Measurements from ENCODE around the gene PIGC. TPM values are rescaled to one million over a fixed set of nuclear protein-coding genes. Genes with fewer than 3 reads are reported as not detected.

The PIGC gene
- total RNA-seq, 2 donors from 2014 or later, result 24.0 to 24.3 TPM

GRCh38 chr1:172453607-172454006 is 9.7 kb upstream of the PIGC start:
- no peaks in the 10 kb centered on the region for H3K36me3 ChIP-seq (ENCODE audit: control insufficient read depth, insufficient read depth, low read length)
- H3K9me3 Mint-ChIP-seq, result no peaks in the 10 kb centered on the region
- WGBS, 2 experiments (ENCODE audit: insufficient coverage in 1 of 2, insufficient read length in 1 of 2), result 100% methylated on average over 1 of the region's 1 CpG; no CpG with 5 or more reads in 1 of the 2 experiments
- H3K27me3 Mint-ChIP-seq (ENCODE audit: insufficient read depth), result peaks cover 3% of the 10 kb centered on the region
- no peak overlapping the region for H3K4me3 ChIP-seq (ENCODE audit: low read length)
- TF ChIP-seq CTCF (conservative IDR thresholded peaks at IDR 0.05), result no peak
- H3K36me3 Mint-ChIP-seq (ENCODE audit: low read depth), result no peaks in the 10 kb centered on the region
- H3K27ac Mint-ChIP-seq, result no peak overlapping the region
- peaks cover 4% of the 10 kb centered on the region for H3K4me1 Mint-ChIP-seq
- no peak for DNase-seq
- H3K4me1 ChIP-seq (ENCODE audit: control insufficient read depth, insufficient read depth, low read length), result peaks cover 5% of the 10 kb centered on the region
- H3K9me3 ChIP-seq (ENCODE audit: control insufficient read depth, low read length), result no peaks in the 10 kb centered on the region
- no peak overlapping the region for H3K27ac ChIP-seq (ENCODE audit: low read depth, low read length)
- no peak overlapping the region for H3K9ac ChIP-seq (ENCODE audit: extremely low read depth, low read length, poor library complexity, severe bottlenecking)
- H3K4me3 Mint-ChIP-seq, result no peak overlapping the region
- no peaks in the 10 kb centered on the region for H3K27me3 ChIP-seq (ENCODE audit: control insufficient read depth, insufficient read depth, low read length, poor library complexity, severe bottlenecking)

GRCh38 chr1:172453153-172453545 is 9.3 kb upstream of the PIGC start:
- Mint-ChIP-seq H3K4me3 (no peak overlapping the region), H3K36me3 (ENCODE audit: low read depth) (no peaks in the 10 kb centered on the region), H3K9me3 (no peaks in the 10 kb centered on the region), H3K27me3 (ENCODE audit: insufficient read depth) (peaks cover 3% of the 10 kb centered on the region), H3K4me1 (peaks cover 4% of the 10 kb centered on the region), H3K27ac (no peak overlapping the region)
- no peaks in the 10 kb centered on the region for H3K9me3 ChIP-seq (ENCODE audit: control insufficient read depth, low read length)
- H3K27me3 ChIP-seq (ENCODE audit: control insufficient read depth, insufficient read depth, low read length, poor library complexity, severe bottlenecking), result no peaks in the 10 kb centered on the region
- no peak overlapping the region for H3K27ac ChIP-seq (ENCODE audit: low read depth, low read length)
- WGBS, 2 experiments (ENCODE audit: insufficient coverage in 1 of 2, insufficient read length in 1 of 2), result 93 to 95% methylated on average over 3 to 5 of the region's 6 CpGs
- H3K9ac ChIP-seq (ENCODE audit: extremely low read depth, low read length, poor library complexity, severe bottlenecking), result no peak overlapping the region
- H3K36me3 ChIP-seq (ENCODE audit: control insufficient read depth, insufficient read depth, low read length), result no peaks in the 10 kb centered on the region
- TF ChIP-seq CTCF (conservative IDR thresholded peaks at IDR 0.05), result no peak
- DNase-seq, result no peak
- no peak overlapping the region for H3K4me3 ChIP-seq (ENCODE audit: low read length)
- H3K4me1 ChIP-seq (ENCODE audit: control insufficient read depth, insufficient read depth, low read length), result peaks cover 5% of the 10 kb centered on the region

- no peak for DNase-seq
- H3K4me1 Mint-ChIP-seq, result peaks cover 4% of the 10 kb centered on the region
These were observed 8.8 kb upstream of the PIGC start for GRCh38 chr1:172452536-172453152.

More at GRCh38 chr1:172452536-172453152, 8.8 kb upstream of the PIGC start:
- 85 to 89% methylated on average over 7 of the region's 7 CpGs for WGBS, 2 experiments (ENCODE audit: insufficient coverage in 1 of 2, insufficient read length in 1 of 2)
- TF ChIP-seq CTCF (conservative IDR thresholded peaks at IDR 0.05), result no peak
- H3K27ac Mint-ChIP-seq, result no peak overlapping the region
- H3K27me3 ChIP-seq (ENCODE audit: control insufficient read depth, insufficient read depth, low read length, poor library complexity, severe bottlenecking), result no peaks in the 10 kb centered on the region
- H3K36me3 Mint-ChIP-seq (ENCODE audit: low read depth), result no peaks in the 10 kb centered on the region
- H3K9ac ChIP-seq (ENCODE audit: extremely low read depth, low read length, poor library complexity, severe bottlenecking), result no peak overlapping the region
- H3K27ac ChIP-seq (ENCODE audit: low read depth, low read length), result no peak overlapping the region
- H3K9me3 Mint-ChIP-seq, result no peaks in the 10 kb centered on the region
- peaks cover 3% of the 10 kb centered on the region for H3K27me3 Mint-ChIP-seq (ENCODE audit: insufficient read depth)
- H3K4me3 Mint-ChIP-seq, result no peak overlapping the region
- H3K4me3 ChIP-seq (ENCODE audit: low read length), result no peak overlapping the region
- H3K36me3 ChIP-seq (ENCODE audit: control insufficient read depth, insufficient read depth, low read length), result no peaks in the 10 kb centered on the region
- no peaks in the 10 kb centered on the region for H3K9me3 ChIP-seq (ENCODE audit: control insufficient read depth, low read length)
- H3K4me1 ChIP-seq (ENCODE audit: control insufficient read depth, insufficient read depth, low read length), result peaks cover 5% of the 10 kb centered on the region
